Activated CD4-positive, alpha-beta T cell treated with anti-CD3 and anti-CD28 coated beads for 1 hour (primary cell): ENCODE data around the gene KCNIP1.
"Not testable (repeated sequence)": the region's sequence is repeated elsewhere in the genome, so short reads cannot be mapped to it uniquely, and the experiment has no call there.

Experiments used
- DNase-seq: peaks from one replicate; pipeline ENCODE4 v3.0.0-alpha.2; 2020

KCNIP1 gene

DNA sequence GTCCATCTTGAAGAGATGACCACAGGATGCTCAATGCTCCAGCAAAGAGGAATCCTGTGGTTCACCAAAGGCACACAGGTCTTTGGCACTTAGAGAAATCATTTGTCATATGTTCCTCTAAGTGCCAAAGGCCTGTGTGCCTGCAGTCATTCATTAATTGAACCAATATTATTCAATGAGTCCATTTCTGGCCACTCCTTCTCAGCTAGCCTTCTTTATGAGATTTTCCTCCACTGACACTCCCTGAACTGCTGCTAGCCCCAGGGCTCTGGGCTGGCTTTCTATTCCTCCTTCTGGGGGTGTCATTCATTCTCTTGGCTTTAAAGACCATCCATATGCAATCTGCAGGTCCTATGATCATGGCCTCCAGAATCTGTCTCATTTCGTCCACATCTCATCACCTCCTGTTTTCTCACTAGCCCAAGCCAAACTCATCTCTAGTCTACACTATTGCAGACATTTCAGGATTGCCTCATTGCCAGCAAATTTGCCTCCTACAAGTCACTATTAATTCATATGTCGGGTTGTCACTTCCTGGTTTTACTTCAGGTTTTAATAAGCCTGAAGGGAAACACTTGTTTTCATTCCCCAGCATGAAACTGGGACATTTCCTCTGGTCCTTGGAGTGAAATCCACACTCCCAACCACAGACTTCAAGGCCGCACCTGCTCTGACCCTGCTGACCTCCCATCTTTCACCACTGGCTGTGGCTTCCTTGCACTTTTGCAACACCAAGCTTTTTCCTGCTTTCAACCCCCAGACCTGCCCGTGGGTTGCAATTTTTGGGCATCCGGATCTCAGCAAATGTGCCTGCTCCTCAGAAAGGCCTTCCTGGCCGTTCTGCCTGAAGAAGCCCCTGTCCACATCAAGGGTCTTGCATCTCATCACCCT lies 35.1 kb downstream of the KCNIP1 start:
- no peak for DNase-seq

DNA sequence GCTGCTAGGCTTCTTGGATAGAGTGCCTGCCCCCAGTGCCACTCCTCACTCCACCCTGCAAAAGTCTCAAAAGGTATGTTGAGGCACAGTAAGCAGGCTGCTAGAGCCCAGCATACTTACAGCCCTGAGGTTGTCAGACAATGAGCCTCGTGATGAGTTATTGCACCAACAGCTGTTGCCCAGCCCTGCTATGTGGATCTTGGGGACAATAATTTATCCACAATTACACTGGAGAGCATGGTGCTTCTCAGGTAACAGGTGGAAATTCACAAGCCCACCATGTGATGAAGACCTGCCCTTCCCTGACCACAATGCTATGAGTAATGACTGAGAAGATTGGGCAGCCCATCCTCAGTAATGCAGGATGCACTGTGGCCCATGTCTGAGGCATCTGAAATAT lies 36.5 kb downstream of the KCNIP1 start:
- no peak for DNase-seq

DNA sequence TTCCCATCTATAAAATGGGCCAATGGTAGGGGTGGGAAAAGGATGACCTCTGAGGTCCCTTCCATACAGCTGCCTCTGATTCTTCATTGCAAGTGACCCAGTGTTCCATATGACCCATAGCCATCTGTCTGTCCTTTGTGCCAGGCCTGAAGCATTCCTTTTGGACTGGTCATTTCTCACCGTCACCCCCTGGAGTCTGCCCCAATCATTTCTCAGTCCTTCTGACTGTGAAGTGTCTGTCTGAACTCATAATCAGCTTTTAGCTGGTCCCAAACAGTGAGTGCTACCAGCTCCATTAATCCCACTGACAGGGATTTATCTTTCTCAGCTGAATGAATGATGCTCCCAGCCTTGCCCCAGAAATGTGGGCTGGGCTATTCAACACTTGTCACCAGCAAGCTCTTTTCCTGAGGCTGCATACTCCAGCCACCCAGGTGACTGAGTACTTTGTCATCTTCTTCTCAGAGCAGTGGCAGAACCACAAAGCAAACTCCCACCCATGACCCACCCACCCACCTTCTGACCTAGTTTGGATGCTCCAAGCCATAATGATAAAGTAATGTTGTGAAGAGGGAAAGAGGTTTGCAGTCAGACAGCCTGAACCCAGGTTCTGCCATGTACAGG lies 37.4 kb downstream of the KCNIP1 start:
- no peak for DNase-seq

DNA sequence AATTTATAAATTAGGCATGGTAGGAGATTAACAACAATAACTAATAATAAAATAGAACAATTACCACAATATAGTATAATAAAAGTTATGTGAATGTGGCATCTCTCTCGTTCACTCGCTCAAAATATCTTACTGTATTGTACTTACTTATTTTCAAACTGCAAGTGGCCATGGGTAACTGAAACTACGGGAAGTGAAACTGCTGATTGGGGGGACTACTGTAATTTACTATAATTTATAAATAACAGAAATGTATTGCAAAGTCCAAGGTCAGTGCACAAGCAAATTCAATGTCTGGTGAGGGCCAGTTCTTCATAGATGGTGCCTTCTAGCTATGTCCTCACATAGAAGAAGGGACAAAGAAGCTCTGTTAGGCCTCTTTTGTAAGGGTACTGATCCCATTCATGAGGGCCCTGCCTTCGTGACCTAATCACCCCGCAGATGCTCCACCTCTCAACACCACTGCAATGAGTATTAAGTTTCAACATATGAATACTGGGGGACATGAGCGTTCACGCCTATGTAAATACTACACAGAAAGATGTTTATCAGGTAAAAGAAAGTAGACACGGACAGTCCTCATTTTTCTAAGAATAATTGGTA lies 39.0 kb downstream of the KCNIP1 start:
- DNase-seq: no peak

DNA sequence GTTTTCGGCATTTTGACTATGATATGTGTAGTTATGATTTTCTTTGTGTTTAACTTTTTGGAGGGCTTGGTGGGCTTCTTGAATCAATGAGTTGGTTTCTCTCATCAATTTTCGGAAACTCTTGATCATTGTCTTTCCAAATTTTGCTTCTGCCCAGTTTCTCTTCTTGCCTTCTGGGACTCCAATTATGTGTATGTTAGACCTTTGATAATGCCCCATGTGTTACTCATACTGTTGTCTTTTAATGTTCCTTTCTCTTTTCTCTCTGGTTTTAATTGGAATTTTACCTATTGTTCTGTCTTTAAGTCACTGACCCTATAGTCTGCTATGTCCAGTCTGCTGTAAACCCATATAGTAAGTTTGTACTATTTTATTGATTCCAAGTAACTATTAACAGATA lies 41.5 kb downstream of the KCNIP1 start:
- DNase-seq: no peak

DNA sequence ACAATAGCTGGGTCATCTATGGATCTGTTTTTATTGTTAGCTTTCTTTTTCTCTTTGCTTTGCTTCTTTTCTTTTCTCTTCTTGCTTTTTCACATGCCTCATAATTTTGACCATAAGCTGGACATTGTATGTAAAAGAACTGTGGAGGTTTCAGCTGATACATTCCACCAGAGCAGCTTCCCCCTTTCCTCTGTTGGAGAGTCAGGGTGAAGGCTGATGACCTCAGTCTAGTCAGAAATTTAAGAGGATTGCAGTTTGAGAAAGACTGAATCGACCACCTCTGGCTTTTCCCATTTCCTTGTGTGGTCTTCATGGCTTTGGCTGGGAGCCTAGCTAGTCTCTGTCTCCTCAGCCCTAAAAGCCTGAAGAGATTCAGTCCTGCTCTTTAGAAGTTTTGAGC lies 42.0 kb downstream of the KCNIP1 start:
- DNase-seq: no peak

DNA sequence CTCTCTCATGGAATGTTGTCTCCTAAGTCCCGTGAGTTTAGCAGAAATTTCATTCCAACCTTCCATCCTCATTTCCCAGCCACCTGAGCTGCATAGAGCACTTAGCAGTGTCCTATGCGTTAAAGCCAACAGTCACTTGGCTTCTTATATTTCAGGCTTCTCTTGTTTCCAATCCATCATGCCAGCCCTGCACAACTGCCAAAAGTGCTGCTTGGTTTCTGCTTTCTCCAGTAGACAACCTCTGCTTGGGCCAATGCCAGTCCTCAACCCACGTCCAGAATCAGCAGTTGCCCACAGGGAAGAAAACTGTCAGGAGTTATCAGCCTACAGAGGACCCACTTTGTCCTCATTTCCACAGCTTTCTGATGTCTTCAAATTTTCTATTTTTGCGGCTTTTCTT lies 42.5 kb downstream of the KCNIP1 start:
- DNase-seq: no peak

DNA sequence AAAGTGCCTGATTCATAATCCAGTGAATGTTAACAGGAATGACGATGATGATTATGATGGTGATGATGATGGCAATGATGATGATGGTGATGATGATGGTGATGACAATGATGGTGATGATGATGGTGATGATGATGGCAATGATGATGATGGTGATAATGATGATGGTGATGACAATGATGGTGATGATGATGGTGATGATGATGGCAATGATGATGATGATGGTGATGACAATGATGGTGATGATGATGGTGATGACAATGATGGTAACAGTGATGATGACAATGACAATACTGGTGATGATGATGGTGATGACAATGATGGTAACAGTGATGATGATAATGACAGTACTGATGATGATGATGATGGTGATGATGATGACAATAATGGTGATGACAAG lies 46.6 kb downstream of the KCNIP1 start:
- DNase-seq: not testable (repeated sequence)

DNA sequence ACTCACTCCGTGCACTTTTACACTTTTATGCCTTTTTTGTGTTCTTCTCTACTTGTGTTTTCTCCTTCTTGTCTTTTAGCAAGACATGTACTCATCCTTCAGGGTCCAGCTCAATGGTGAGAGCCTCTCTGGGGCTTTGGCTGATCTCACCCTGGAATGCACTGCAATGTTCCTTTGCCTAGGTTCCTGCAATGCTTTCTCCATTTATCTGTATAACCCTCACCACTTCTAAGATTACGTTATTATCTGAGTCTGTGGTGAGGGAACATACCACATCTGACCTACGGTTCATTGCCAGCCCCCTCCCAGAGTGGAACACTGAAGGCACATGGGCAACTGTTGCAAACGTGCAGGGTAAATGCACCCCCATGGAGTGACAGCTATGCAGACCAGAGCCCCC lies 47.3 kb downstream of the KCNIP1 start:
- no peak for DNase-seq

DNA sequence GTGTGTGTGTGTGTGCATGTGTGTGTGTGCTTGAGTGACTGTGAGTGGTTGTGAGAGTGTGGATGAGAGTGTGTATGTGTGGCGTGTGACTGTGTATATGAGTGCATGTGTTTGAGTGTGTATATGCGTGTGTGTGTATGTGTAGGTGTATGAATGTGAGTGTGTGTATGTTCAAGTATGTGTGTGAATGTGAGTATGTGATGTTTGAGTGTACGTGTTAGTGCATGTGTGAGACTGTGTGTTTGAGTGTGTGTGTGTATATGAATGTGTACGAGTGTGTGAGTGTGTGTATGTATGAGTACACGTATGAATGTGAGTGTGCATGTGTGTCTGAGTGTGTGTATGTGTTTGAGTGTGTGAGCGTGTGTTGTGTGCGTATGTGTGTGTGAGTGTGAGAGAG lies 47.8 kb downstream of the KCNIP1 start:
- DNase-seq: no peak

DNA sequence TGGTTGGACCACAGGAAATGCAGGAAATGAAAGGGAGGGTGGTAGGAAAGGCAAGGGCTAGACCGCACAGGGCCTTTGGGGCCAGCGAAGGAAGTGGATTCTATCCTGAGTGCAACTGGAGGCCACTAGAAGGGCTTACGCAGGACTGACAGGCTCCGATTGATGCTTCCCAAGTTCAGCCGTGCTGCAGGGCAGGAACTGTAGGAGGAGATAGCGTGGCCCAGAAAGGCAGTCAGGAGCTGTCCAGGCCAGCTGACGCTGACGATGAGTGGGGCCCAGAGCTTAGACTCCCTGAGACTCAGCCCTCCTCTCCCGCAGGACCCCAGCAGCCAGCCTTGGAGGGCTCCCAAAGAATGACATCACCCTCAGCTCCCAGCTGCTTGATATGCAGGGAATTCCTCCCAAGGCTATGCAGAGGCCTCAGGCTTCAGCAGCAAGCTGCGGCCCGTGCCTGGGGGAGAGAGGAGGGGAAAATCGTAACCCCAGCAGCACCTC lies 48.8 kb downstream of the KCNIP1 start:
- no peak for DNase-seq

DNA sequence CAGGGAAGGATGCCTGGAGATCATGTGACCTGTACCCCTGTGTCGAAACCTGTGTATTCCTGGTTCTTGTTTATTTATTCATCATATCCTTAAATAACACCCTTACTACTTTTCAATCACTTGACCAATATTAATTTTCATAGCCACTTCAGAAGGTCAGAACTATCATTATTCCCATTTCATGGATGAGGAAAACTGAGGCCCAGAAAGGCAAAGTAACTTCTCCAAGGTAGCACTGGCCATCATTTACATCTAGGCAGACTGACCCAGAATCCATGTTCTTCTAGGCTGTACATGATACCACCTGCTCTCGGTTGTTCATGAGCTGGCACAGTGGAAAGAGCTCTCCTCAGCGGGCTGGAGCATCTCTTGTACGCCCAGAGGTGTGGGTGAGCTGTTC lies 49.4 kb downstream of the KCNIP1 start:
- DNase-seq: no peak

DNA sequence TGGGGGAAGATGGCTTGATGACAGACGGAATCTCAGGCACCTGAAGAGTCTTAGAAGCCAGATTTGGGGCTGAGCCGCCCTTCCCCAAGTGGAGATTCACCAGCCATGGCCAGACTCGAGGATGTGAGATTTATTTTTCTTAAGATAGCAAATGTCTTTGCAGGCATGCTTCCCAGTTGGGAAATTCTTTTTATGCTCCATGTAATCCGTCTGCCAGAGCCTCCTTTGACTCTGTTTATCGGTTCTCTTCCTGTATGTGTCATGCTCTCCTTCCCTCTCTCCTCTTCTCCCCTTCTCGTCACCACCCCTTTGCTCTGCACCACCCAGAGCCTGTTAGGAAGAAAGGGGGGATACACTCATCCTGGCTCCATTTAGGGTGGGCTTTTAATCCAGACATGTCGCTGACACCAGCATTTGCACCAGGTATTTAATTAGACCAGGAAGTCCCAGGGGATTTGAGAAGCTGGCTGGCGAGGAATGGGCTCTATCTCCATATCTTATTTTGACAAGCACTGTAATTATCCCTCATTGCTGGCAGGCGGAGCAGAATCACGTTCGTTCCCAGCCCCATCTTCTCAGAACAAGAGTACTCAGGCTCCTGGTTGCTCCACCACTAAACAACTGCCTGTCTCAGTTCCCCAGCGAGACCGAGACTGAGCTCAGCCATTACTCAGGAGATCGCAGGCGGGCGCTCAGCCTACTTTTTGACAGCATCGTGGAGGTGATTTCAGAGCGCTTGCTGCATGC lies 50.9 kb downstream of the KCNIP1 start:
- no peak for DNase-seq

DNA sequence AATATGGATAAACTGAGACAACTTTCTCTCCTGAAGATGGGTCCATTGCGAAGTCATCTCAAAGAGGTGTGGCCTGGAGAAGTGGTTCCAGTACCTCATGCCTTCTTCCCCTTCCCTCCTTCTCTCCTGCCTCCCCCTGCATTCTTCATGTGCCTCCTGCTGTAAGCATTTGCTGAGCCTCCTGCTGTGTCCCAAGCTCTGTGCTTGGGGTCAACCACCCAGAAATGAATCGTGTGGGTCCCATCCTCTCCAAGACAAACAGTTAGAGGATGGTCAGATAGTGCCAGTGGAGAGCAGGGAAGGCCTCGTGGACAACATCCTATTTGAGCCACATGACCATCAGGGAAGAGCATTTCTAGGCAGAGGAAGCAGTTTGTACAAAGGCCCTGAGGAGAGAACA lies 53.5 kb downstream of the KCNIP1 start:
- no peak for DNase-seq

DNA sequence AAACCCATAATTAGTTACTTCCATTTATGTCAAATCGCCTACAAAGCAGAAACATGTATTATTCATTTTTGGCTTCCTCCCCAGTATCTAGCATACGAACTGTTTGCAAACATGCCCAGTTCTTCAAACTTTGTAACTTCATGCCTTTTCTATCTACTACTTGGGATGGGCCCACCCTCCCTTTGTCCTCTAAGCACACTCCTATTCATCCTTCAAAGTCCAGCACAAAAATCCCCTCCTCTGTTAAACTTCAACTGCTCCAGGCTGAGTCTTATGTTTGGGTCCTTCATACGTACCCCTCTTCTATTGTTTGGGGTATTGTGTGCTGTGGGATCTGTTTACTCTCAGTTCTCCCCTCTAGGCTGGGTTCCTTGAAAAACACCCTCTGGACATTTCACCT lies 55.5 kb downstream of the KCNIP1 start:
- DNase-seq: no peak

DNA sequence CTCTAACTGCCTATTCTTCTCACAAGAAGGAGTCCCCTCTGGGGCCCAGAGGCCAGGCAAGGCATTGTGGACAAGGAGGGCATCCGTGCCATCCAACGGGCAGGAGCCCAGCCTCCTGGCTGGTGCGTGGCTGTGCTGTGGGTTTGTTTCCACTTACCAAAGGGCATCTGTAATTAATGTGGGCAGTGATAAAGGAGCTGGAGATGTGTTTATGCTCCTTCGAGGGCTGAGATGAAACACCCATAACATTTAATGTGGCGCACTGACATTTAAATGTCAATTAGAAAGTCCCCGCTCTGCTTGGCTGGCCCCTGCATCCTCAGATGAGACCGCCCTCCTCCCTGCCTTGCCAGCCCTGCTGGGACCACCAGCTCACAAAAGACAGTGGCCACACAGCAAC lies 57.1 kb downstream of the KCNIP1 start:
- no peak for DNase-seq

DNA sequence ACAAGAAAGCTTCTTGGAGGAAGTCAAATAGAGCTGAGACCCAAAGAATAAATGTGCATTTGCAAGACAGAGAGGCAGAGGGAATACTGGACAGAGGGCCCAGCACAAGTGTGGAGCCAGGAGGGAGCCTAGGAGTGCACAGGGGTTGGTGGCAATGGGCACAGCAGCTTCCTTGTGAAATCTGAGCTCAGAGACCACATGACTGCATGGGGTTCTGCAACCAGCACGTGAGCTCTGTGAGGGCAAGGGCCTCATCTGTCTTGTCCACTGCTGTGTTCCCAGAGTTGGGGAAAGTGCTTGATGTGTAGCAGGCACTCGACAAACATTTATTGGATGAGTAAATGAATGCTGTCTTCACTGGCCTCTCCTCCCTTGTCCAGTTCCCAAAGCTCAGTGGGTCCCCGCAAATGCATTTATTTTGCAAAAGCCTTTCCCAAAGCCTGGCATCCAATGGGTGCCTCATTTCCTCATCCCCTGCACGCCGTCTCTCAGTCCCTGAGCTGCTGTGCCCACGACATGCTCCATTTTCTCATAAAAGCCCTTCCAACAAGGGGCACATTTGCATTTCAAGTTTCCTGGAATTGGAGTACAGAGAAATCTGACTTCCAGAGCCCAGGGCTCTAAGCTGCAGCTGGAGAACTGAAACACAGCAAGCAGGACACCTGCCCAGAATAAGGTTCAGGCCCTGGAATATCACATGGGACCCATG lies 58.5 kb downstream of the KCNIP1 start:
- DNase-seq: no peak

DNA sequence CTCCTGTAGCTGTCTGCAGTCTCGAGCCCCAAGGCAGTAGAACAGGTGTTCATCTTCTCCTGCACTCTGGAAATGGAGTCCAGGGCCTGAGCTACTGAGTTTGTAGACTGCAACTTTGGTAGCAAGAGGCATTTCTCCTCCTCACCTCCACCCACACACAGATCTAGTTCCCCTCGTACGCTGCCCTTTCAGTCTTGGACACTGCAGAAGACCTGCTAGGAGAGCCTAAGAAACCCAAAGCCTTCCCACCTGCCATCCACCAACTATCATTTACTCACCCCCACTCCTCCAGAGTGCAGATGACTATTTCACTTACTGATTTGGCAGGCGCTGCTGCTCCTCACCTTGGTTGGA lies 59.0 kb downstream of the KCNIP1 start:
- no peak for DNase-seq

DNA sequence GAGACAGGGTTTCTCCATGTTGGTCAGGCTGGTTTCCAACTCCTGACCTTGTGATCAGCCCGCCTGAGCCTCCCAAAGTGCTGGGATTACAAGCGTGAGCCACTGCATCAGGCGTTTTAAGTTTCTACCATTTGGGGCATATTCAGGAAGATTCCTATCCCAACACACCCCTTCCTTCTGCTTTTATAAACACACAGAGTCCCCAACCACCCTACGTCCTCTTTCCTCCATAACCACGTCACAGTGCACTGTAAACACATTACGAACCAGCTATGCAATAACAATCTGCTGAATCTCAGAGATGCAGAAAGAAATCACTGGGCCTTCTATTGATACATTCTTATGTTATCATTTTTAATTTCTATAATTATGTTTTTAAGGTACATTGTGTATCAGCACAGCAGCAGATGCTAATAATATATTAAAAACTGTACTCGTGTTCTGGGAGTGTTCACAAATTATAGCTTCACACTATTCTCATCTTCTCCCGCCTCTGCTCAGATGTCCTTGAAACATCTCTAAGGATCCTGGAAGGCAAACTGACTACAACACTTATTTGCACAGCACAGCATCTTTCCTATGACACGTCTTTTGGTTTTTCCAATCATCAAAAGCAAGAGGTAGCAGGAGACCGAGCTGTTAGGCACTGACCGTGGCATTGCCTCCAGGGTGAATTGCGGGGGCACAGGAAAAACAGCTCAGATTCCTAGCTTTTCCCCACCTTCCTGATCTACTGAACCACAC lies 60.2 kb downstream of the KCNIP1 start:
- no peak for DNase-seq

DNA sequence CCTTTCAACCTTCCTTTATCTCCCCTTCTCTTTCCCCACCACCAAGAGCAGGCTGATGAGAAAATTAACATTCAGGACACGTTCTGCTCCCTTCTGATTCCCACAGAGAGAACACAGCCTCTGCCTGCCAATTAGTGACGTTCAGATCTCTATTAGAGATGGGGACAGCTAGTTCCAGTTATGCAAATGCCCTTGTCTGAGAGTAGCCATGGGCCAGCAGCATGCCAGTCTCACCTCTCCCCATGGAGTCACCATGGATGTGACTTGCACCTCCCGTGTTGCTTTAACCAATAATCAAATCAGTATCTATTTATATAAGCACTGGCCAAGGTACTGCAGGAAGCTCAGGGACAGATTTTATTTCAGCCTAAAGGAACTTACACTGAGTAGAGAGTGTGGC lies 61.3 kb downstream of the KCNIP1 start:
- no peak for DNase-seq

DNA sequence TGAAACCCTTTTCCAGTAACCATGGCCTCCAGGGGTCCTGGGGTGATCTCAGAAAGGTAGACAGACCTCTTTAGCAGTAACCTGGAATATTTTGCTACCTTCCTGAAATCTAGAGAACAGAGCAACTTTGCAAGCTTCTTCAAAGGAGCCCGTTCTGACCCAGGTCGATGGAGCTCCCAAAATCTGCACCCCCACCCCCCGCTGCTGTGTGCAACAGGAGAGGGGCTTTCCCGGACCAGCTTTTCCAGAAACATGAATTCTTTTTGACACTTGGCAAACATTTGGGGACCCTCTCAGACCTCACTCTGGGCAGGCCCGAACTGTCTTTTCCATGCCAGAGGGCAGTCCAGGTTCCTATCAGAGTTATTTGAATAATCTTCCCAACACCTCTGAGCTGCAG lies 65.3 kb downstream of the KCNIP1 start:
- no peak for DNase-seq

DNA sequence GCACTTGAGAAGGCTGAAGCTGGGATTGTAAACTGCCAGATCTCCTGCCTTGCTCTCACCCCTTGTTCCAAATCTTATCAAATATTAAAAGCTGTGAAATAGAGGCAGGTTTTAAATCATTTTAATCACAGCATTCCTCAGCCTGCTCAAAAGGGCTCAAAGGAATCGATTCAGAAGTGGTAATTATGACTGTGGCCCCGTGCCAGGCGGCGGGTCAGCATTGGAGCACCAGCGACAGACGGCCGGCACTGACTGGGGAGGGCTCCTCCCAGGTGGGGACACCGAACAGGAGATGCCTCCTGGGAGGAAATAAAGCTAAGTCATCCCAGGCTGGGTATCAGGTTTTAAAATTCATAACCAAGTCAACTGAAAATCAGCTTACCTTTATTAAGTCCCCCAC lies 66.7 kb downstream of the KCNIP1 start:
- DNase-seq: no peak
